CD4-positive, CD25-positive, alpha-beta regulatory T cell (primary cell): ENCODE data around the gene CKB. TPM values are rescaled to one million over a fixed set of nuclear protein-coding genes. Genes with fewer than 3 reads are reported as not detected.

Experiments
- ATAC-seq, 2 donors: fragments of 150-1000 bp; cut with Tn5 transposase; one replicate each; pipeline ENCODE4 v1.10.0; 2021; ENCODE audit warnings: low read depth in 2 of 2, moderate number of reproducible peaks in 2 of 2, moderate library complexity in 1 of 2
- DNase-seq, 3 donors: peaks; one replicate each; pipeline versions ENCODE4 v3.0.0 to v3.0.0-alpha.2; 2012 to 2022; ENCODE audit warnings: mixed read lengths in 1 of 3
- H3K27ac ChIP-seq: one replicate; pipeline ENCODE4 v1.7.0; 2013; ENCODE audit warnings: mild to moderate bottlenecking, low read length; ENCODE audit not compliant: insufficient read depth, poor library complexity, severe bottlenecking
- H3K27me3 ChIP-seq: one replicate; pipeline ENCODE4 v1.7.0; 2013; ENCODE audit warnings: low read length; ENCODE audit not compliant: control insufficient read depth, insufficient read depth
- H3K36me3 ChIP-seq: one replicate; pipeline ENCODE4 v1.7.0; 2013; ENCODE audit warnings: mild to moderate bottlenecking, low read length, moderate library complexity; ENCODE audit not compliant: control insufficient read depth, insufficient read depth
- H3K4me1 ChIP-seq: 2 replicates; pipeline ENCODE4 v1.7.0; 2013; ENCODE audit warnings: mild to moderate bottlenecking, low read length; ENCODE audit not compliant: insufficient read depth, control insufficient read depth, poor library complexity, severe bottlenecking
- H3K4me3 ChIP-seq: one replicate; pipeline ENCODE4 v1.7.0; 2013; ENCODE audit warnings: low read depth, mild to moderate bottlenecking, low read length, moderate library complexity
- H3K9me3 ChIP-seq, 2 experiments: 1 replicate in 1 of 2; 2 replicates in 1 of 2; pipeline ENCODE4 v1.7.0; 2013; ENCODE audit warnings: low read length in 2 of 2, mild to moderate bottlenecking in 1 of 2, moderate library complexity in 1 of 2; ENCODE audit not compliant: control insufficient read depth in 2 of 2
- H3K27ac Mint-ChIP-seq, 3 donors: one replicate each; pipeline ENCODE4 v1.8.0; 2020 to 2022; ENCODE audit warnings: mild to moderate bottlenecking in 3 of 3, mixed read lengths in 3 of 3, moderate library complexity in 2 of 3
- H3K27me3 Mint-ChIP-seq: one replicate; pipeline ENCODE4 v1.8.0; 2022; ENCODE audit warnings: mild to moderate bottlenecking, mixed read lengths
- H3K36me3 Mint-ChIP-seq: one replicate; pipeline ENCODE4 v1.8.0; 2020; ENCODE audit warnings: mixed read lengths
- H3K4me1 Mint-ChIP-seq, 4 donors: one replicate each; pipeline ENCODE4 v1.8.0; 2020 to 2022; ENCODE audit warnings: mixed read lengths in 4 of 4, mild to moderate bottlenecking in 1 of 4
- H3K4me3 Mint-ChIP-seq, 4 donors: one replicate each; pipeline ENCODE4 v1.8.0; 2020 to 2022; ENCODE audit warnings: mild to moderate bottlenecking in 4 of 4, mixed read lengths in 4 of 4, moderate library complexity in 3 of 4
- H3K9me3 Mint-ChIP-seq, 7 donors: one replicate each; pipeline ENCODE4 v1.8.0; 2020 to 2022; ENCODE audit warnings: mixed read lengths in 7 of 7, mild to moderate bottlenecking in 3 of 7, moderate library complexity in 2 of 7
- polyA plus RNA-seq, 4 donors: library from polyadenylated mRNA; unstranded; fragments of 300-500 nt; fragmentation: Illumina TruSeq; gene quantifications; one replicate each; pipeline ENCODE4 v1.2.3, GENCODE V29; 2021
- total RNA-seq: library from RNA; stranded (reverse); gene quantifications from one replicate; pipeline ENCODE4 v1.2.3, GENCODE V29; 2022

The CKB gene
- total and polyA plus RNA-seq, 5 donors from 2014 or later, result 1.4 to 5.8 (median 1.7) TPM; not detected in 1

DNA sequence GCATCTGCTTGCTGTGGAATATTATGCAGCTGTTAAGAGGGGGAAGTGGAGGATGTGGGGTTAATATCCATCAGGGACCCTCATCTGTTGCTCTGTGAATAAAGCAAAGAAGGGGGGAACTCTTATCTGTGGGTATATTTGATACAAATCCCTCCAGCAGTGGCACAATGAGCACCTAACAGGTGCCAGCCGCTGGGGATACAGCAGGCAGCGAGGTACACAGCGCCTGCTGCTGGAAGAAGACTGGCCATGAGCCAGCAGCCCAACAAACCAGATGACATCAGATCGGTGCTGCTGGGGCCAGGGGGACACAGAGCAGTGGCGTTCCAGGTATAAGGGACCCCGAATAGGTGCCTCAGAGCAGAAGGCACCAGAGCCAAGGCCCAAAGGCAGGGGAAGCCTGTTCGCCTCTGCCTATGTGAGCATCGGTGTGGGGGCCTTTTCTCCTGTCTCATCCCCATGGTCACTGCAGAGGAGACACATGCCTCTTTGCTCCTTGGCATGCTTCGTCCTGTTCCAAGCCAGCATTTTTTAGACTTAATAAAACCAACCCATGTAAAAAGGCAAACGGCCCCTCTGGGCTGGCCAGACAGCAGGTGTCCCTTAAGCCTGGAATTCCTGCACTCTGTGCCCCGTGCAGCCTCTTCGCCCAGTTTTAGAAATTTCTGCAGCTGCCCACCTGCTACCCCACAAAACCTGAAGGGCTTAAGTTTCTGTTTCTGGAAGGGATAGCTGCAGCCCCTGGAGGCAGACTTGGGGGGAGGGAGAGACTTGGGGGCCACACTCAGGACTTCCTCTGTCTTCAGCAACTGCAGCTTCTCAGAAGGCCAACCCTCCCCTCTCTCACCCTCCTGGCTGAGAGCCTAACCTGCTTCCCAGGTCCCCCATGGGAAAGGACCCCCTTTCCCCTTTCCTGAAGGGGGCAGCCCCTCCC is 1.6 kb upstream of the CKB start:
- Mint-ChIP-seq H3K4me3 (peak overlapping the region in 2 of 4 donors; percentile 51 to 53), H3K27me3 (peaks cover 30% of the 10 kb centered on the region), H3K4me1 (peaks cover 0 to 34% (median 8%) of the 10 kb centered on the region in 4 donors), H3K27ac (peak overlapping the region in 1 of 3 donors; percentile 42), H3K36me3 (no peaks in the 10 kb centered on the region), H3K9me3 (peaks cover 0 to 2% (median 0%) of the 10 kb centered on the region in 7 donors)
- Histone ChIP-seq H3K9me3 (no peaks in the 10 kb centered on the region), H3K36me3 (no peaks in the 10 kb centered on the region), H3K4me3 (no peak overlapping the region), H3K27me3 (no peaks in the 10 kb centered on the region), H3K27ac (no peak overlapping the region), H3K4me1 (peaks cover 35% of the 10 kb centered on the region)
- DNase-seq, result no peak
- no peak for ATAC-seq

DNA sequence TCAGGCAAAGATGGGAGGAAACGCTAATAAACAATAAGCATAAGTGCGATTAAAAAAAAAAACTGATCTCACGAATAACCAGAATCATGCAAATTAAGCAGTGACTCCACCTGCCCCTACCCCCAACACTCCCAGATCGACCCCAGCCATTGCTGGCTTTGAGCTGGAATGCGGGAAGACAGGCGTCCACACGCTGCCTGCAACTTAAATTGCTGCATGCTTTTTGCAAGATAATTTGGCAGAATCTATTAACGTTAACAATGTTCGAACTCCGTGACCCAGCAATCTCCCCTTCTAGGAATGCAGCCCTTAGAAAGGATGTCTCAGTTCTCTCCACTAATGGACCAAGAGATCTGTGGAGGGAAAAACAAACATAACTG is 935 bp upstream of the CKB start:
- peaks cover 0 to 2% (median 0%) of the 10 kb centered on the region in 7 donors for H3K9me3 Mint-ChIP-seq
- no peaks in the 10 kb centered on the region for H3K27me3 ChIP-seq
- peaks cover 0 to 34% (median 10%) of the 10 kb centered on the region in 4 donors for H3K4me1 Mint-ChIP-seq
- no peaks in the 10 kb centered on the region for H3K36me3 ChIP-seq
- DNase-seq, result no peak
- peaks cover 30% of the 10 kb centered on the region for H3K27me3 Mint-ChIP-seq
- no peaks in the 10 kb centered on the region for H3K36me3 Mint-ChIP-seq
- no peak overlapping the region for H3K4me3 ChIP-seq
- peak overlapping the region; percentile 5 to 51 (median 30) for H3K4me3 Mint-ChIP-seq
- peaks cover 31% of the 10 kb centered on the region for H3K4me1 ChIP-seq
- ATAC-seq, result no peak
- no peak overlapping the region for H3K27ac ChIP-seq
- H3K9me3 ChIP-seq, result no peaks in the 10 kb centered on the region
- peak overlapping the region in 1 of 3 donors; percentile 42 for H3K27ac Mint-ChIP-seq

DNA sequence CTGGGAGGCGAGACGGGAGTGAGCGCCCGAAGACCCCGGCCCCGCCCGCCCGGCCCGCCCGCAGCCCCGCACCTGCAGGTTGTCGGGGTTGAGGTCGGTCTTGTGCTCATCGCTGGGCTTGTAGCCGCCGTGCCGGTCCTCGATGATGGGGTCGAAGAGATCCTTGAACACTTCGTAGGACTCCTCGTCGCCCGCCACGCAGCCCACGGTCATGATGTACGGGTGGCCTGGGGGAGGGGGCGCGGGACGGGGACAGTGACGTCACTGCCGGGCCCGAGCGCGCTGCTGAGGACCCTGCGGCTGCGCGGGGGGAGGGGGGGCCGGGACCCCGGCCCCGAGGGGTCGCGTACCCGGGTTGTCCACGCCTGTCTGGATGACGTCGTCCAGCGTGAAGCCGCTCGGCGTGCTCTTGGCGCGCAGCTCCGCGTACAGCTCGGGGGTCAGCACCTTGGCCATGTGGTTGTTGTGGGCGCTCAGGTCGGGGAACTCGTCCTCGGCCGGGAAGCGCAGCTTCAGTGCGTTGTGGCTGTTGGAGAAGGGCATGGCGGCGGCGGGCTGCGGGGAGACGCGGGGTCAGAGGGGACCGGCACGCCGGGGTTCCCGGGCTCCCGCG is 573 bp downstream of the CKB start:
- no peaks in the 10 kb centered on the region for H3K27me3 ChIP-seq
- peaks cover 0 to 21% (median 5%) of the 10 kb centered on the region in 4 donors for H3K4me1 Mint-ChIP-seq
- H3K9me3 ChIP-seq, result no peaks in the 10 kb centered on the region
- no peak overlapping the region for H3K27ac Mint-ChIP-seq
- no peak overlapping the region for H3K27ac ChIP-seq
- peaks cover 24% of the 10 kb centered on the region for H3K4me1 ChIP-seq
- peak in 1 of 2 donors; percentile 5 for ATAC-seq
- peak overlapping the region; percentile 32 to 59 (median 48) for H3K4me3 Mint-ChIP-seq
- H3K27me3 Mint-ChIP-seq, result peaks cover 29% of the 10 kb centered on the region
- H3K36me3 ChIP-seq, result no peaks in the 10 kb centered on the region
- H3K36me3 Mint-ChIP-seq, result no peaks in the 10 kb centered on the region
- peak in 1 of 3 donors; percentile 26 for DNase-seq
- H3K4me3 ChIP-seq, result no peak overlapping the region
- no peaks in the 10 kb centered on the region for H3K9me3 Mint-ChIP-seq

DNA sequence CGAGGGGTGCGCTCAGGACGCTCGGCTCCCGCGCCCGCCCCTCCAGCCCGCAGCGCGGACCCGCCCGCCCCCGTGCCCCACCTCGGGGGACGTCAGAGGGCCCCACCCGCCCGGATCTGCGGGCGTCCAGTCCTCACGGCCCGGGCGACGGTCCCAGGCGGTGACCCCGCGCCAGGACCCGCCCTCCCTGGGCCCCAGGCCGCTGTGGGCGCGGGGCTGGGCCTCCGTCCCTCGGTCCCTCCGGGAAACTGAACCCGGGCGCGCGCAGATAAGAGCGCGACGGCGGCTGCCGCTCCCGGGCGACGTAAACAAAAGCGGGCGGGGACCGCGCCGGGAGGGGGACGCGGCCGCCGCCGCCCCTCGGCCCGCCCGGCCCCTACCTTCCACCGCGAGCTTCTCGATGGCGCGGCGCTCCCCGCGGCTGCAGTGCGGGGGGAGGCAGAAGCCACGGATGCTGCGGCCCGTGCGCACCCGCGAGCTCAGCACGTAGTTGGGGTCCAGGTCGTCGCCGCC is 1.1 kb downstream of the CKB start:
- H3K4me1 ChIP-seq, result peaks cover 24% of the 10 kb centered on the region
- no peaks in the 10 kb centered on the region for H3K9me3 ChIP-seq
- no peak overlapping the region for H3K27ac ChIP-seq
- ATAC-seq (peak in 1 of 2 donors; percentile 3), DNase-seq (peak in 1 of 3 donors; percentile 27)
- no peaks in the 10 kb centered on the region for H3K9me3 Mint-ChIP-seq
- H3K27ac Mint-ChIP-seq, result no peak overlapping the region
- H3K4me3 ChIP-seq, result no peak overlapping the region
- H3K36me3 ChIP-seq, result no peaks in the 10 kb centered on the region
- peak overlapping the region in 1 of 4 donors; percentile 64 for H3K4me3 Mint-ChIP-seq
- H3K27me3 Mint-ChIP-seq, result peaks cover 29% of the 10 kb centered on the region
- H3K36me3 Mint-ChIP-seq, result no peaks in the 10 kb centered on the region
- H3K27me3 ChIP-seq, result no peaks in the 10 kb centered on the region
- H3K4me1 Mint-ChIP-seq, result peaks cover 0 to 19% (median 5%) of the 10 kb centered on the region in 4 donors

DNA sequence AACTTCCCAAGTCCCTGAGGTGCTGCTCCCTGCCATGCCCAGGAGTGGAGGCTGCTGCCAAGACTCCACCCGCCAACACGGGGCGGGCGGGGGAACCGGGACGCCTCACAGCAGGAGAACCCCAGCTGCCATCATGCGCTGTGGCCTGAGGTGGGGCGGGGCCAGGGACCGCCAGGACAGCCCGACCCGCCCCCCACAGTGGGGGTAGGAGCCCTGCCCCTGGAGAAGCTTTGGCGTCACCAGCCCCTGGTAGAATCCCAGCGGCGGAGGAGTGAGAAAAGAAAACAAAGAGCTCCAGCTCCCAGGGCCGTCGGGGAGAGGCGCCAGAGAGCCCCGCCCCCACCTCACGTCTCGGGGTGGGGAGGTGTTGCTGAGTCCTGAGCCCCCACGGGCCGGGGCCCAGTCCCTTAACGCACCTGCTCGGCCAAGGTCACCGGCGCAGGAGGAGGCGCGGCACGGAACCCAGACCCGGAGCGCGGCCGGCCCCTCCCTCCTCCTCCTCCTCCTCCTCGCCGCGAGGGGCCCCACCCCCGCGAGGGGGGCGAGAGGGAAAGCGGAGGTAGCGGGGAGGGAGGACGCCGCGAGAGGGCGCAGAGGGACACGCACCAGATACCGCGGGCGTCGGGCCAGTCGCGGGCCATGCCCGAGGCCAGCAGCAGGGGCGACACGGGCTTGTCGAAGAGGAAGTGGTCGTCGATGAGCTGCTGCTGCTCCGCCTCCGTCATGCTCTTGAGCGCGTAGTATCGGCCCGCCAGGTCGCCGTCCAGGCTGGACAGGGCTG is 1.8 kb downstream of the CKB start:
- Mint-ChIP-seq H3K4me1 (peaks cover 0 to 17% (median 5%) of the 10 kb centered on the region in 4 donors), H3K27ac (no peak overlapping the region), H3K4me3 (peak overlapping the region in 3 of 4 donors; percentile 52 to 78 (median 71)), H3K9me3 (no peaks in the 10 kb centered on the region), H3K27me3 (peaks cover 25% of the 10 kb centered on the region), H3K36me3 (no peaks in the 10 kb centered on the region)
- Histone ChIP-seq H3K4me1 (peaks cover 24% of the 10 kb centered on the region), H3K27me3 (no peaks in the 10 kb centered on the region), H3K36me3 (no peaks in the 10 kb centered on the region), H3K9me3 (no peaks in the 10 kb centered on the region), H3K27ac (no peak overlapping the region), H3K4me3 (no peak overlapping the region)
- ATAC-seq (peak; percentile 63 to 72), DNase-seq (peak; percentile 63 to 67 (median 64))

DNA sequence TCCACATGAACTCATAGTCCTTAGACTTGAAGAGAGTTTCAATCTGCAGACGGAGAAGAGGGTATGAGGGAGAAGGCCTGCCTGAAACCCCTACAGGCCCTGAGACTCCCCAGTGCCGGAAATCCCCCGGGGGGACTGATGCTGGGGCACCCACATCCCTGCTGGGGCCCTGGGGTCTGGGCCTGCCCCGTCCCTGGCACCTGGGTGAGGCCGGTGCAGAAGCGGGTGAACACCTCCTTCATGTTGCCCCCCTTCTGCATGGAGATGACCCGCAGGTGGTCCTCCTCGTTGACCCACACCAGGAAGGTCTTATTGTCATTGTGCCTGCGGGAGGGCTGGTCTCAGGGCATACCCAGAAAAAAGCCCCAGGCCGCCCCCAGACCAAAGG is 2.4 kb downstream of the CKB start:
- Histone ChIP-seq H3K27me3 (no peaks in the 10 kb centered on the region), H3K4me3 (no peak overlapping the region), H3K27ac (no peak overlapping the region), H3K4me1 (peaks cover 24% of the 10 kb centered on the region), H3K36me3 (no peaks in the 10 kb centered on the region), H3K9me3 (no peaks in the 10 kb centered on the region)
- no peak overlapping the region for H3K27ac Mint-ChIP-seq
- ATAC-seq (no peak), DNase-seq (no peak)
- no peaks in the 10 kb centered on the region for H3K9me3 Mint-ChIP-seq
- H3K36me3 Mint-ChIP-seq, result no peaks in the 10 kb centered on the region
- peaks cover 0 to 15% (median 5%) of the 10 kb centered on the region in 4 donors for H3K4me1 Mint-ChIP-seq
- H3K27me3 Mint-ChIP-seq, result peaks cover 24% of the 10 kb centered on the region
- peak overlapping the region in 3 of 4 donors; percentile 67 to 78 (median 71) for H3K4me3 Mint-ChIP-seq

DNA sequence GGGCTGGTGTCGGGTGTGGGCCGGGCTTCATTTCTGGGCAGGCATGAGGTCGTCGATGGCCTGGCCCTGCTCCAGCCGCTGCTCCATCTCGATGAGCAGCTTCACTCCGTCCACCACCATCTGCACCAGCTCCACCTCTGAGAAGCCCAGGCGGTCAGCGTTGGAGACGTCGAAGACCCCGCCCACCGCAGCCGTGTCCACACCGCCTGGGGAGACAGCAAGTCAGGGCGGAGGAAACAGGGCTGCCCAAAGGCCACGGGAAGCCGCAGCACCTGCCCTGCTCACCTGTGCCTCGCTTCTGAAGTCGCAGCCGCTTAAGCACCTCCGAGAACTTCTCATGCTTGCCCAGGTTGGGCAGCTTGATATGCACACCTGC is 2.8 kb downstream of the CKB start:
- Histone ChIP-seq H3K27ac (no peak overlapping the region), H3K4me1 (peaks cover 24% of the 10 kb centered on the region), H3K9me3 (no peaks in the 10 kb centered on the region), H3K27me3 (no peaks in the 10 kb centered on the region), H3K36me3 (no peaks in the 10 kb centered on the region), H3K4me3 (no peak overlapping the region)
- Mint-ChIP-seq H3K4me1 (peaks cover 0 to 15% (median 5%) of the 10 kb centered on the region in 4 donors), H3K9me3 (no peaks in the 10 kb centered on the region), H3K27ac (no peak overlapping the region), H3K27me3 (peaks cover 22% of the 10 kb centered on the region), H3K4me3 (peak overlapping the region; percentile 67 to 82 (median 78)), H3K36me3 (no peaks in the 10 kb centered on the region)
- no peak for DNase-seq
- ATAC-seq, result no peak
